Ovary (tissue), 9 donors: Measurements from ENCODE around the gene HAUS8. TPM values are rescaled to one million over a fixed set of nuclear protein-coding genes. Genes with fewer than 3 reads are reported as not detected.
"Not testable (repeated sequence)": the region's sequence is repeated elsewhere in the genome, so short reads cannot be mapped to it uniquely, and the experiment has no call there.

ENCODE experiments used
- DNase-seq, 5 donors: peaks; one replicate each; pipeline ENCODE4 v3.0.0-alpha.2; 2019 to 2020
- H3K27ac ChIP-seq, 2 donors: fragments of 200-600 bp; one replicate each; pipeline versions ENCODE4 v1.5.1 to v1.8.0; 2019 to 2022
- H3K27me3 ChIP-seq: fragments of 200-600 bp; one replicate; pipeline ENCODE4 v1.8.0; 2022
- H3K36me3 ChIP-seq: fragments of 200-600 bp; sonication (generic); one replicate; pipeline ENCODE4 v1.5.1; 2019
- H3K4me1 ChIP-seq: one replicate; pipeline ENCODE4 v1.8.1; 2013; ENCODE audit warnings: mild to moderate bottlenecking, moderate library complexity; ENCODE audit not compliant: insufficient read depth
- H3K4me3 ChIP-seq: fragments of 200-600 bp; sonication (generic); one replicate; pipeline ENCODE4 v1.5.1; 2017
- H3K9me3 ChIP-seq, 2 donors: fragments of 200-600 bp in 1 of 2; sonication (generic) in 1 of 2; one replicate each; pipeline versions ENCODE4 v1.5.1 to v1.8.1; 2013 to 2019; ENCODE audit warnings: mild to moderate bottlenecking in 1 of 2, moderate library complexity in 1 of 2
- EP300 ChIP-seq: sonication (generic); formaldehyde crosslinking; IDR thresholded peaks from one replicate; pipeline ENCODE4 v1.6.1; 2017; ENCODE audit warnings: antibody characterized with exemption
- POLR2A ChIP-seq: fragments of 450-650 bp; IDR thresholded peaks from one replicate; pipeline ENCODE4 v1.6.1; 2017; ENCODE audit warnings: antibody characterized with exemption, mild to moderate bottlenecking, moderate library complexity
- whole genome bisulfite sequencing, 3 donors: extraction: QIAGEN DNeasy Blood & Tissue Kit in 1 of 3; methylation state at CpG; one replicate each; pipeline versions ENCODE4 v1.1.5 to v1.1.7; 2013 to 2017; 5-methylcytosine and 5-hydroxymethylcytosine counted together
- intact Hi-C, 4 donors: fragments of 100-400 bp; cut with DNase I; formaldehyde crosslinking; loops; one replicate each; pipeline versions ENCODE4 v1.11.0 to v1.15.1; 2022 to 2023
- polyA plus RNA-seq, 2 donors: library from polyadenylated mRNA; stranded (reverse); fragments of 200-250 nt in 1 of 2; fragments of 350-450 nt in 1 of 2; fragmentation: Illumina TruSeq in 1 of 2; extraction: RNeasy Lipid Tissue Mini Kit (QIAGEN cat#74804) in 1 of 2; gene quantifications; one replicate each; pipeline ENCODE4 v1.2.3, GENCODE V29; 2013 to 2014
- total RNA-seq, 7 donors: library from RNA; depleted of rRNA in 2 of 7; stranded (reverse); fragments of >200 nt in 2 of 7; fragmentation: NEBNext Ultra II Directional in 3 of 7; extraction: Animal tissue kit (Norgen Biotek cat#: 25700) in 3 of 7; gene quantifications; one replicate each; pipeline versions ENCODE4 v1.1.0 to v1.2.4, GENCODE V29; 2016 to 2023
- TF ChIP-seq, protein P1 (sequence below), 3 donors: fragments of 450-650 bp in 2 of 3; fragments of 200-600 bp in 1 of 3; IDR thresholded peaks; one replicate each; pipeline versions ENCODE4 v1.5.1 to v1.8.0; 2016 to 2022; ENCODE audit warnings: antibody characterized with exemption in 3 of 3, mild to moderate bottlenecking in 1 of 3
- donor health status: DM: no; HTN: no; CAD: no; lungs with moderate emphysema.
- donor health status: DM: no; HTN: no; CAD: no.
- donor health status: Bipolar disorder and iron deficiency.
- donor health status: DM: yes; HTN: yes; CAD: no.
- donor health status: DM: no; HTN: no; CAD: no.
- donor health status: DM: yes; HTN: yes; CAD: no.

HAUS8 gene
- total and polyA plus RNA-seq, 9 donors = 4.1 to 7.2 (median 5.5) TPM

GRCh38 chr19:17107546-17108452 is 32.5 kb upstream of the HAUS8 start:
- H3K4me3 ChIP-seq = no peak overlapping the region
- no peaks in the 10 kb centered on the region for H3K9me3 ChIP-seq
- H3K27ac ChIP-seq = no peak overlapping the region
- no peaks in the 10 kb centered on the region for H3K27me3 ChIP-seq
- H3K36me3 ChIP-seq = no peaks in the 10 kb centered on the region
- intact Hi-C loops = no loop called here
- H3K4me1 ChIP-seq = no peaks in the 10 kb centered on the region
- TF ChIP-seq, protein P1, sequence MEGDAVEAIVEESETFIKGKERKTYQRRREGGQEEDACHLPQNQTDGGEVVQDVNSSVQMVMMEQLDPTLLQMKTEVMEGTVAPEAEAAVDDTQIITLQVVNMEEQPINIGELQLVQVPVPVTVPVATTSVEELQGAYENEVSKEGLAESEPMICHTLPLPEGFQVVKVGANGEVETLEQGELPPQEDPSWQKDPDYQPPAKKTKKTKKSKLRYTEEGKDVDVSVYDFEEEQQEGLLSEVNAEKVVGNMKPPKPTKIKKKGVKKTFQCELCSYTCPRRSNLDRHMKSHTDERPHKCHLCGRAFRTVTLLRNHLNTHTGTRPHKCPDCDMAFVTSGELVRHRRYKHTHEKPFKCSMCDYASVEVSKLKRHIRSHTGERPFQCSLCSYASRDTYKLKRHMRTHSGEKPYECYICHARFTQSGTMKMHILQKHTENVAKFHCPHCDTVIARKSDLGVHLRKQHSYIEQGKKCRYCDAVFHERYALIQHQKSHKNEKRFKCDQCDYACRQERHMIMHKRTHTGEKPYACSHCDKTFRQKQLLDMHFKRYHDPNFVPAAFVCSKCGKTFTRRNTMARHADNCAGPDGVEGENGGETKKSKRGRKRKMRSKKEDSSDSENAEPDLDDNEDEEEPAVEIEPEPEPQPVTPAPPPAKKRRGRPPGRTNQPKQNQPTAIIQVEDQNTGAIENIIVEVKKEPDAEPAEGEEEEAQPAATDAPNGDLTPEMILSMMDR (IDR thresholded peaks at IDR 0.05) = no peak
- TF ChIP-seq EP300 (no peak), POLR2A (no peak)
- DNase-seq = peak; percentile 52 to 70 (median 69)
- 41 to 55% (median 48%) methylated on average over 27 of the region's 27 CpGs for WGBS, 3 donors

DNA sequence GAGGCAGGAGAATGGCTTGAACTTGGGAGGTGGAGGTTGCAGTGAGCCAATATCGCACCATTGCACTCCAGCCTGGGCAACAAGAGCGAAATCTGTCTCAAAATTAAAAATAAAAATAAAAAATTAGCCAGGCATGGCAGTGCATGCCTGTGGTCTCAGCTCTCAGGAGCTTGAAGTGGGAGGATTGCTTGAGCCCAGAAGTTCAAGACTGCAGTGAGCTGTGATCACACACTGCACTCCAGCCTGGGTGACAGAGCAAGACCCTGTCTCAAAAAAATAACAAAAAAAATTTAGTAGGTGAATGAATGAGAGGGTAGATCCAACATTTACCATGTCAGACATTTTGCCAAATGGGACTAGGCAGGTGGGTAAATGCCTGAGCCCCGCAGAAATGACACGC is 31.7 kb upstream of the HAUS8 start:
- H3K27ac ChIP-seq, intact Hi-C loops, DNase-seq: not testable (repeated sequence)

GRCh38 chr19:17105556-17105955 is 30.3 kb upstream of the HAUS8 start:
- 71 to 83% (median 74%) methylated on average over 3 of the region's 3 CpGs for WGBS, 3 donors
- intact Hi-C loops = no loop called here
- TF ChIP-seq, protein P1 (IDR thresholded peaks at IDR 0.05) = no peak
- no peak for TF ChIP-seq EP300
- TF ChIP-seq POLR2A = no peak
- H3K4me1 ChIP-seq = no peaks in the 10 kb centered on the region
- H3K27me3 ChIP-seq = no peaks in the 10 kb centered on the region
- H3K4me3 ChIP-seq = no peak overlapping the region
- DNase-seq = no peak
- no peaks in the 10 kb centered on the region for H3K36me3 ChIP-seq
- no peak overlapping the region for H3K27ac ChIP-seq
- H3K9me3 ChIP-seq = no peaks in the 10 kb centered on the region

More for the DNA sequence above, 31.7 kb upstream of the HAUS8 start:
- 92 to 96% (median 93%) methylated on average over 4 of the region's 4 CpGs for WGBS, 3 donors
- H3K9me3 ChIP-seq, H3K36me3 ChIP-seq, H3K4me3 ChIP-seq, H3K27me3 ChIP-seq, H3K4me1 ChIP-seq: not testable (repeated sequence)

DNA sequence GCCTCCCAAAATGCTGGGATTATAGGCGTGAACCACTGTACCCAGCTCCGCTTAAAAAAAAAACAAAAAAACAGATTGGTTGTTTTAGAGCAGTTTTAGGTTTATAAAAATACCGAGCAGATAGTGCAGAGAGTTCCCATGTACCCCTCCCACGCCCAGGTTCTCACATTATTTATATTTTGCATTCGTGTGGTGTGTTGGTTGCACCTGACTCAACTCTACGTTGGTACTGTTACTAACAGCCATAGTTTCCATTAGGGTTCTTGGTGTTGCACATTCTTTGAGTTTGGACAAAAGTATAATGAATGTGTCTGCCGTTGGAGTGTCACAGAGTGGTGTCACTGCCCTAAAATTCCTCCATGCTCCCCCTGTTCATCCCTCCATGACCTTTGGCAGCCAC is 29.4 kb upstream of the HAUS8 start:
- WGBS, 3 donors = 63 to 74% (median 64%) methylated on average over 7 of the region's 7 CpGs
- TF ChIP-seq, protein P1 (IDR thresholded peaks at IDR 0.05) = no peak
- TF ChIP-seq POLR2A (no peak), EP300 (no peak)
- Histone ChIP-seq H3K4me1 (no peaks in the 10 kb centered on the region), H3K4me3 (no peak overlapping the region), H3K27me3 (no peaks in the 10 kb centered on the region), H3K27ac (no peak overlapping the region), H3K36me3 (no peaks in the 10 kb centered on the region), H3K9me3 (no peaks in the 10 kb centered on the region)
- DNase-seq = no peak
- intact Hi-C loops = no loop called here

DNA sequence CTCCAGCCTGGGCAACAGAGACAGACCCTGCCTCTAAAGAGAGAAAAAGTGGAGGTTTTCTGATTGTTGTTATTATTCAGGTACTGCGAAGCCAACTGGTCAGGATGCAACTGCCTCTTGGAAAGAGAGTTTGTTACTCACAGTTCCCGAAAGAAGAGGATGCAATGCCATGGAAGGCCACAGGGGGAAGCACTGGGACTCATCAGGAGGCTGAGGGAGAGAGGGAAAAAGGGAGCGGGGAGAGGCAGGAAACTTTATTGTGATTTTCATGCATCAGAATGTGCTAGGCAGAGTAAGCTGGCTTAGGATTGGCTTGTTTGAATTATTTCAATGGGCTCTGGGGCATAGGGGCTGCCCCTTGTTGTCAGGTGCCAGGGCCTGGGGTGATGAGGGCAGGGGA is 27.9 kb upstream of the HAUS8 start:
- TF ChIP-seq POLR2A (no peak), EP300 (no peak)
- TF ChIP-seq, protein P1 (IDR thresholded peaks at IDR 0.05) = no peak
- intact Hi-C loops = no loop called here
- no peaks in the 10 kb centered on the region for H3K36me3 ChIP-seq

More for the DNA sequence above, 27.9 kb upstream of the HAUS8 start:
- Histone ChIP-seq H3K9me3 (no peaks in the 10 kb centered on the region), H3K4me3 (no peak overlapping the region), H3K27me3 (no peaks in the 10 kb centered on the region), H3K4me1 (no peaks in the 10 kb centered on the region), H3K27ac (no peak overlapping the region)
- DNase-seq = no peak
- 75 to 97% (median 79%) methylated on average over 3 of the region's 3 CpGs for WGBS, 3 donors
